Osteocyte (in vitro differentiated cells): Measurements from ENCODE around the gene TNNI3. TPM values are rescaled to one million over a fixed set of nuclear protein-coding genes. Genes with fewer than 3 reads are reported as not detected.
"Not testable (repeated sequence)": the region's sequence is repeated elsewhere in the genome, so short reads cannot be mapped to it uniquely, and the experiment has no call there.

ENCODE experiments used
- DNase-seq: peaks from one replicate; pipeline ENCODE4 v3.0.0; 2021; ENCODE audit warnings: mixed read lengths; ENCODE audit not compliant: unreplicated experiment; ENCODE audit errors: extremely low spot score
- H3K27ac Mint-ChIP-seq: one replicate; pipeline ENCODE4 v1.8.0; 2021; ENCODE audit warnings: mild to moderate bottlenecking, mixed read lengths; ENCODE audit not compliant: unreplicated experiment
- H3K27me3 Mint-ChIP-seq: one replicate; pipeline ENCODE4 v1.8.0; 2021; ENCODE audit warnings: mixed read lengths; ENCODE audit not compliant: unreplicated experiment
- H3K36me3 Mint-ChIP-seq: one replicate; pipeline ENCODE4 v1.8.0; 2021; ENCODE audit warnings: mixed read lengths; ENCODE audit not compliant: unreplicated experiment
- H3K4me1 Mint-ChIP-seq: one replicate; pipeline ENCODE4 v1.8.0; 2021; ENCODE audit warnings: mixed read lengths; ENCODE audit not compliant: unreplicated experiment
- H3K4me3 Mint-ChIP-seq: one replicate; pipeline ENCODE4 v1.8.0; 2021; ENCODE audit warnings: mild to moderate bottlenecking, moderate library complexity, mixed read lengths; ENCODE audit not compliant: unreplicated experiment
- H3K9me3 Mint-ChIP-seq: one replicate; pipeline ENCODE4 v1.8.0; 2021; ENCODE audit warnings: mixed read lengths; ENCODE audit not compliant: unreplicated experiment
- CTCF ChIP-seq: fragments of 200-600 bp; sonication (generic); IDR thresholded peaks from 2 replicates; pipeline ENCODE4 v1.5.0; 2021; ENCODE audit warnings: antibody characterized with exemption, mild to moderate bottlenecking, moderate library complexity
- total RNA-seq: library from RNA; stranded (reverse); gene quantifications from 2 replicates; pipeline ENCODE4 v1.2.1, GENCODE V29; 2021

The TNNI3 gene
- total RNA-seq, 1 donor from 2014 or later, result not detected

DNA sequence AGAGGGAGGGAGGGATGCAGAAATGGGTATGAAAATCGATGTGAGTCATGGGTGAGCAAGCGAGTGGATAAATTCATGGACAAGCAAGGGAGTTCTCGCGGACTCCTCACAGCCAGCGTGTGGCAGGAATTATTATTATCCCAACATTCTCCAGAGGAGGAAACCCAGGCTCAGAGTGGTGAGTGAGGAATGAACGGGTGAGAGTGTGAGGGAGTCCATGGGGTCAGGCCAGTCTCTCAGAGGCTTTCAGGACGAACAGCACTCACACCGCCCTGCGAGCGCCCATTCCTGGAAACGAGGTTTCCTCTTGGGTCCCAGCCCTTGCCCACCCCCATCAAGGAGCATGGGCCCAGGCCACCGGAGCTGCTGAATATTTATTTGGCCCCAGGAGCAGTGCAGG lies 15.2 kb upstream of the TNNI3 start:
- H3K4me1 Mint-ChIP-seq, result peaks cover 16% of the 10 kb centered on the region
- no peak for TF ChIP-seq CTCF
- no peaks in the 10 kb centered on the region for H3K36me3 Mint-ChIP-seq
- peak overlapping the region; percentile 23 for H3K27ac Mint-ChIP-seq
- DNase-seq, result no peak
- H3K27me3 Mint-ChIP-seq, result peaks cover 37% of the 10 kb centered on the region
- H3K4me3 Mint-ChIP-seq, result peak overlapping the region; percentile 69
- H3K9me3 Mint-ChIP-seq, result no peaks in the 10 kb centered on the region

DNA sequence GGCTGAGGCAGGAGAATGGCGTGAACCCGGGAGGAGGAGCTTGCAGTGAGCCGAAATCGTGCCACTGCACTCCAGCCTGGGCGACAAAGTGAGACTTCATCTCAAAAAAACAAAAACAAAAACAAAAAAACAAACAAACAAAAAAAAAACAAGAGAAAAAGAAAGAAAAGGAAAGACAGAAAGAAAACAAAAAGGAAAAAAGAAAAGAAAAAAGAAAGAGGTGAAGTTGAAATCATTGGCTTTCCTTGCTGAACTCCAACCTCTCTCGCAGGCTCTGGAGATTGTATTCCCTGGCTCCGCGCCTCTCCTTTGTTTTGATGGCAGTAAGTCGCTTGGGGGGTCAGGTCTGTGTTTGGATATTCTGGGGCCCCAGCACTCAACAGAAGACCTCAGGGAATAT lies 14.8 kb upstream of the TNNI3 start:
- Mint-ChIP-seq H3K4me1 (peaks cover 16% of the 10 kb centered on the region), H3K4me3 (peak overlapping the region; percentile 69), H3K27me3 (peaks cover 37% of the 10 kb centered on the region)
- not testable (repeated sequence) for H3K36me3 Mint-ChIP-seq, DNase-seq, H3K27ac Mint-ChIP-seq, H3K9me3 Mint-ChIP-seq

GRCh38 chr19:55171440-55171839 lies 13.9 kb upstream of the TNNI3 start:
- no peaks in the 10 kb centered on the region for H3K36me3 Mint-ChIP-seq
- H3K27ac Mint-ChIP-seq, result no peak overlapping the region
- DNase-seq, result no peak
- peaks cover 23% of the 10 kb centered on the region for H3K4me1 Mint-ChIP-seq
- no peak overlapping the region for H3K4me3 Mint-ChIP-seq
- H3K9me3 Mint-ChIP-seq, result no peaks in the 10 kb centered on the region
- no peak for TF ChIP-seq CTCF
- H3K27me3 Mint-ChIP-seq, result peaks cover 39% of the 10 kb centered on the region

- H3K4me1 Mint-ChIP-seq, result peaks cover 25% of the 10 kb centered on the region
Observed at GRCh38 chr19:55169136-55169535, 11.6 kb upstream of the TNNI3 start.

DNA sequence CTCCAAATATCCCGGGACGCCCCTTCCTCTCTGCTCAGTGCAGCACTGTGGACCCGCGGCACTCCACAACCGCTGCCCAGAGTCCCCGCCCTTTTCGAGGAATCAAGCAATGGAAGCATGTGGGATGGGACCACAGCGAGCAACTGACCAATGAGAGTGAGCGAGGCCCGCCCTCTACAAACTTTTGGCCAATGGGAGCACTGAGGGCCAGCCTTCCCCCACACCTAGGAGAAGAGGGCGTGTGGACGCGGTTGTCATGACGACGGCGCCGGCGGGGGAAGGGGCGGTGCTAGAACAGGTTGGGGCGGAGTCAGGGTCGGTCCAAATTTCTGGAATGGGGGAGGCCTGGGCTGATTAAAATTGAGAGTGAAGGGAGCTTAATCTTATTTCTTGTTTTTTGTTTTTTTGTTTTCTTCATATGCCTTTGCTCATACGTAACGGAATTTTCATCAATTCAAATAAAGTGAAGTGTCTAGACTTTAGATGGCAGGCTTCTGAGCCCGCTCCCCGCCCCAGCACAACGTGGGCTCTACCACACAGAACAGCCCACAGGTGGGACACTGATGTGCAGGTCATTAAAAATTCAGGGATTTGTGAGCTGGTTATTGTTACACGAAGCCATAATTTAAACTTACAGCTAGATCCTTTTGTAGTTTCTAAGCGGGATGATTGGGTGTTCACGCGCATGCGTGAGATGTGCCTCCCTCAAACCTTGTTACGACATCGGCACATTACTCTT lies 9.2 kb upstream of the TNNI3 start, which contains the start of gene DNAAF3:
Gene DNAAF3, minus strand, starts transcription at position 84 of the 739 bp plus-strand sequence. CDS start 200 bp downstream, outside the sequence.
- H3K4me1 Mint-ChIP-seq, result peaks cover 11% of the 10 kb centered on the region
- peak within 1 kb of the TSS; percentile 98 for H3K4me3 Mint-ChIP-seq
- H3K27ac Mint-ChIP-seq, result peak within 1 kb of the TSS; percentile 90
- H3K27me3 Mint-ChIP-seq, result peaks cover 28% of the 10 kb centered on the region
- no peak for TF ChIP-seq CTCF
- H3K36me3 Mint-ChIP-seq, result no peaks in the 10 kb centered on the region
- no peaks in the 10 kb centered on the region for H3K9me3 Mint-ChIP-seq
- DNase-seq, result peak; percentile 98

More at GRCh38 chr19:55169136-55169535, 11.6 kb upstream of the TNNI3 start:
- Mint-ChIP-seq H3K27me3 (peaks cover 37% of the 10 kb centered on the region), H3K27ac (no peak overlapping the region), H3K4me3 (no peak overlapping the region), H3K9me3 (no peaks in the 10 kb centered on the region), H3K36me3 (no peaks in the 10 kb centered on the region)
- no peak for DNase-seq
- TF ChIP-seq CTCF, result no peak
